Fibroblast of pulmonary artery (primary cell): ENCODE results near the gene MTA3.

Experiments used
- DNase-seq: peaks from one replicate; pipeline ENCODE4 v3.0.0-alpha.2; 2010; ENCODE audit warnings: low read depth
- H3K4me3 ChIP-seq: replicated peaks from 2 replicates; pipeline ENCODE4 v1.5.1; 2011; ENCODE audit warnings: low read depth, mild to moderate bottlenecking, control low read depth, low read length, moderate library complexity
- TF ChIP-seq, protein P1 (sequence below): IDR thresholded peaks from 2 replicates; pipeline ENCODE4 v1.5.1; 2011; ENCODE audit warnings: mild to moderate bottlenecking, control low read depth, low read length, inconsistent platforms; ENCODE audit errors: missing control alignments

Gene MTA3

DNA sequence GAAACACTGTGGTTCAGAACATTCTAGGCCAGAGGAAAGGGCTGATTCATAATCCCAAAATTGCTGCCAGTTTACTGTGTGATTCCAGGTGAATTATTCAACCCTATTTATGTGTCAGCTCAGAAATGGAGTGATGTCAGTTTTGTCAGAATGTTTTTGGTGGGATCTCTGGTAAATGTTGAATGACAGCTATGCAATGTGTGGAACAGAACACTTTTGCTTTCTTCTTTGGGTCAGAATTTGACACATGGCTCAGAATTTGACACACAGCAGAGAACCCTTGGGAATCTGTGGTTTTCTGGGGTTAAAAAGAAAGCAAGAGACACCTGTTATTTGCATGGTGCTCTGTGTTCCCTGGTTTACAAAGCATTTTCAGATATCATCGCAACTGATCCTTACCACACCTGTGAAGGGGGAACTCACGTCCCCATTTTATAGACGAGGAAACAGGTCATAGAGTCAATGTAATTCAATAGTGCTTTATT is 1.6 kb upstream of the MTA3 start:
- no peak overlapping the region for H3K4me3 ChIP-seq
- TF ChIP-seq, protein P1, sequence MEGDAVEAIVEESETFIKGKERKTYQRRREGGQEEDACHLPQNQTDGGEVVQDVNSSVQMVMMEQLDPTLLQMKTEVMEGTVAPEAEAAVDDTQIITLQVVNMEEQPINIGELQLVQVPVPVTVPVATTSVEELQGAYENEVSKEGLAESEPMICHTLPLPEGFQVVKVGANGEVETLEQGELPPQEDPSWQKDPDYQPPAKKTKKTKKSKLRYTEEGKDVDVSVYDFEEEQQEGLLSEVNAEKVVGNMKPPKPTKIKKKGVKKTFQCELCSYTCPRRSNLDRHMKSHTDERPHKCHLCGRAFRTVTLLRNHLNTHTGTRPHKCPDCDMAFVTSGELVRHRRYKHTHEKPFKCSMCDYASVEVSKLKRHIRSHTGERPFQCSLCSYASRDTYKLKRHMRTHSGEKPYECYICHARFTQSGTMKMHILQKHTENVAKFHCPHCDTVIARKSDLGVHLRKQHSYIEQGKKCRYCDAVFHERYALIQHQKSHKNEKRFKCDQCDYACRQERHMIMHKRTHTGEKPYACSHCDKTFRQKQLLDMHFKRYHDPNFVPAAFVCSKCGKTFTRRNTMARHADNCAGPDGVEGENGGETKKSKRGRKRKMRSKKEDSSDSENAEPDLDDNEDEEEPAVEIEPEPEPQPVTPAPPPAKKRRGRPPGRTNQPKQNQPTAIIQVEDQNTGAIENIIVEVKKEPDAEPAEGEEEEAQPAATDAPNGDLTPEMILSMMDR, result no peak
- DNase-seq, result no peak

DNA sequence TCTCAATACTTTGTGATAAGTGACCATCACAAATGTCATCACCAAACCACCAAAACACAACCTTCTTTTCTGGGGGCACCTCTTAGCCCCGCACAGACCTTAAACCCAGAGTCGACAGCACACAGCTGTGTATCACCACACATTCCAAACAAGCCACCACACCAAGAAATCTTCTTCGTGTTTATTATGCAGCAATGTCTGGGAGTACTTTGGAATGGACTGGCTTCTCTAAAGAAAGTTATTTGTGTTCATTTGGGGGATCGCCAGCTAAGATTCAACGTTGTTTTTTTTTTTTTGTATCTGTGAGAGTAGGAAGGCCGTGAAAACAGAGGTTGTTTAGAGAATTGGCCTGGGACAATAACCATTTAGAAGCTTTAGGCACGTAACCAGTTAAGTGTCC is 1.1 kb upstream of the MTA3 start:
- peak; percentile 42 for DNase-seq
- TF ChIP-seq, protein P1, result no peak

DNA sequence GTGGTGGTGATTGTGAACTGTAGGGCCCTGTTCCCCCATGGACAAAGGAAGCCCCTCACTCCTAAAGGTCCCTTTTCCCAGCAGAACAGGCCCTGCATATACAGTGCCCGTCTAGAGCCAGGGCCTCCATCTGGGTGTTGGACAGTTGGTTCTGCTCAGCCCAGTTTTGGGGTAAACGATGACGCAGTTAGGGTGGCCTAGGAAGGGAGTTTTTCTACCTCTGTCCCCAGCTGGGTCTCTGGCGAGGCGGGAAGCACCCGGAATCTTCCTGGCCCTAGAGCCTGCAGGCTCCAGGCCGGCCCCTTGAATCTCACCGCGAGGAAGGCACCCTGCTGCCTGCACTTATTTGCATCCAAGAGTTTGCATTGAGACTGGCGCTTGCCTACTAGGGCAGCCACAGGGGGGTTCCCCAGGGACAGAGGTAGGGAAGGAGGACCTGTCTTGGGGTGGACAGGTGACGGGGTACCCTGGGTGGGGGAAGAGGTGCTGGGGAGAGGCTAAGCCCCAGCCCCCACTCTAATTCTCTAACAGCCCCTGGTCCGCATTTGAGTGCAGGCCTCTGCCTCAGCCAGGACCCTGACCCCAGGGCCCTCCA is 529 bp upstream of the MTA3 start:
- no peak overlapping the region for H3K4me3 ChIP-seq
- TF ChIP-seq, protein P1, result no peak
- DNase-seq, result peak; percentile 1

More for the DNA sequence above, 1.1 kb upstream of the MTA3 start:
- no peak overlapping the region for H3K4me3 ChIP-seq

DNA sequence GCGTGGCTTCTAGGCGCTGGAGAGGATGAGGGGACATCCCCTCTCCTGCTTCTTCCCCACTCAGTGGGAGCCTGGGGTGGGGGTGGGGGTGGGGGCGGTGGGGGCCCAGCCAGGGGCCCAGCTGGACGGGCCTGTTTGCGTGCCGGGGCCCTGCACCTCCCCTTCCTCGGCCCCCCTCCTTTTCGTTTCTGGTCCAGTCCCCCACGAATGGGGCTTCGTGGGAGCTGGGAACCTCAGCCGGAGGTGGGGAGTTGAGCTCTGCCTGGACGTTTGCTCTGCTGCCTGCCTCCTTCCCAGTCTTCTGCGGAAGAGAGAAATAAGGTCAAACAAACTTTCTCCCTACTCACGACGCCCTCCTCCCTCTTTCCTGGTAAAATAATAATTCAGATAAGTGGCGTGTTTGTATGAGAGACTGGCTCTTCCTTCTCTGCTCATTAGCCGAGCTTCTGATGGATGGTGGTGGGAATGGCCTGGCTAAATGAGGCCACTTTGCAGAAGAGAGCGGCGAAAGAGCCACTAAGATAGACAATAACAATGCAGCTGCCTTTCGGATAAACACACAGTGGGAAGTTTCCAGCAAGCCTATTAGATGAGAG is 782 bp downstream of the MTA3 start:
- peak; percentile 40 for DNase-seq
- peak overlapping the region; percentile 78 for H3K4me3 ChIP-seq
- TF ChIP-seq, protein P1, result no peak

DNA sequence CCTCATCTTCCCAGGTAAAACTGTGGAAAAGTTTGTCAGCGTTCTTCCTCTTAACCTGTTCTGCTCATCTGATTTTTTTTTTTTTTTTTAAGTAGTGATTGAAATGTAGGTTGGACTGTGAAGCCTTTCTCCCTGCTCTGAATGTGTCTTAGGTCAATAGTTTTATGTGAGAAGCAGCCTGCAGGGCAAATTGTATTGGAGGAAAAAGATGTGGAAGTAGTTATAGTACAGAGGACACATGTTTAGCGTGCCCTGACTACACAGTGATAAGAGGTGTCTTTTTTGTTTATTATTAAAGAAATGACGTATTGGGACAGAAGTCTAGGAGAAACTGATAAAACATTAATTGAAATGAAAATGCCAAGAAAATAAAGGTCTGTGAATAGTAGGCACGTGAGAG is 1.5 kb downstream of the MTA3 start:
- peak overlapping the region; percentile 78 for H3K4me3 ChIP-seq

DNA sequence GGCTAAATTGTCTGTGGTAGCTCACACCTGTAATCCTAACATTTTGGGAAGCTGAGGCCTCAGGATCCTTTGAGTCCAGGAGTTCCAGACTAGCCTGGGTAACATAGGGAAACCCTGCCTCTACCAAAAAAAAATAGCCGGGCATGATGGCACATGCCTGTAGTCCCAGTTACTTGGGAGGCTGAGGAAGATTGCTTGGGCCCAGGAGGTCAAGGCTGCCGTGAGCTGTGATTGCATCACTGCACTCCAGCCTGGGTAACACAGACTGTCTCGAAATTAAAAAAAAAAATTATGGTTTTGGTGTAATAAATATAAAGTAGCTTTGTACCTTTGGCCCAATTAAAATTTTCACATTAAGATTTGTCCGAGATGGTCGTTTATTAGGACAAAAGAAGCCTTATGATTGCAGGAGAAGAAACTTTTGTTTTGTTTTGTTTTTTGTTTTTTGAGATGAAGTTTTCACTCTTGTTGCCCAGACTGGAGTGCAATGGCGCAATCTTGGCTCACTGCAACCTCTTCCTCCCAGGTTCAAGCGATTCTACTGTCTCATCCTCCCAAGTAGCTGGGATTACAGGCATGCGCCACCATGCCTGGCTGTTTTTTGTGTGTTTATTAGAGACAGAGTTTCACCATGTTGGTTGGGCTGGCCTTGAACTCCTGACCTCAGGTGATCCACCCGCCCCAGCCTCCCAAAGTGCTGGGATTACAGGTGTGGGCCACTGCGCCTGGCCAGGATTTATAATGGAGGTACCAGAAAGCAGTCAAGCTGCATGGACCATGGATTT is 4.1 kb downstream of the MTA3 start:
- TF ChIP-seq, protein P1, result no peak
- no peak for DNase-seq
- H3K4me3 ChIP-seq, result no peak overlapping the region

More for the DNA sequence above, 1.5 kb downstream of the MTA3 start:
- DNase-seq, result peak; percentile 3
- TF ChIP-seq, protein P1, result no peak
